GM12864 (cell line): Measurements from ENCODE around the gene FHOD3.

ENCODE experiments used
- DNase-seq: peaks from one replicate; pipeline ENCODE4 v3.0.0-alpha.2; 2011; ENCODE audit warnings: low read depth
- H3K4me3 ChIP-seq: 2 replicates; pipeline ENCODE4 v1.5.1; 2011; ENCODE audit warnings: mild to moderate bottlenecking, low read depth, low read length, control low read depth
- TF ChIP-seq, protein P1 (sequence below): IDR thresholded peaks from 2 replicates; pipeline ENCODE4 v1.5.1; 2011; ENCODE audit warnings: low read depth, mild to moderate bottlenecking, moderate library complexity, low read length, control low read depth, inconsistent platforms; ENCODE audit errors: missing control alignments

The FHOD3 gene

DNA sequence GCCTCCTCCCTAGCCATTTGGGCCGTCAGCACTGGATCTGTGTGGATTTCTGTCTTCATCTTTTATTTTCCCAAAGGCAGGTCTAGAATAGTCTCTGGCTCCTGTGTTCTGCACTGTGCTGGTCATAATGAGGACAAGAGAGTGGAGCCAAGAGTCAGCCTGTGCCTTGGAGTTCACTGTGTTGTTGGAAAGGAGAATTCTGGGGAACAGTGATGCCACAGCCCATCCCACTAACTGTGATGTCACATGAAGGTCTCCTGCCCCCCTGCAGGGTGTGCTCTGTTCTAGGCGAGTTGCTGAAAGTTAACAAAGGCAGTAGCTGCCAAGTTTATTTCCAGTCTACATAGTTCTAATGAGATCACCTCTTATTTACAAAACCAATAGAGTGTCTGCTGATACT, 282.8 kb downstream of the FHOD3 start:
- no peak overlapping the region for H3K4me3 ChIP-seq
- DNase-seq = no peak
- TF ChIP-seq, protein P1, sequence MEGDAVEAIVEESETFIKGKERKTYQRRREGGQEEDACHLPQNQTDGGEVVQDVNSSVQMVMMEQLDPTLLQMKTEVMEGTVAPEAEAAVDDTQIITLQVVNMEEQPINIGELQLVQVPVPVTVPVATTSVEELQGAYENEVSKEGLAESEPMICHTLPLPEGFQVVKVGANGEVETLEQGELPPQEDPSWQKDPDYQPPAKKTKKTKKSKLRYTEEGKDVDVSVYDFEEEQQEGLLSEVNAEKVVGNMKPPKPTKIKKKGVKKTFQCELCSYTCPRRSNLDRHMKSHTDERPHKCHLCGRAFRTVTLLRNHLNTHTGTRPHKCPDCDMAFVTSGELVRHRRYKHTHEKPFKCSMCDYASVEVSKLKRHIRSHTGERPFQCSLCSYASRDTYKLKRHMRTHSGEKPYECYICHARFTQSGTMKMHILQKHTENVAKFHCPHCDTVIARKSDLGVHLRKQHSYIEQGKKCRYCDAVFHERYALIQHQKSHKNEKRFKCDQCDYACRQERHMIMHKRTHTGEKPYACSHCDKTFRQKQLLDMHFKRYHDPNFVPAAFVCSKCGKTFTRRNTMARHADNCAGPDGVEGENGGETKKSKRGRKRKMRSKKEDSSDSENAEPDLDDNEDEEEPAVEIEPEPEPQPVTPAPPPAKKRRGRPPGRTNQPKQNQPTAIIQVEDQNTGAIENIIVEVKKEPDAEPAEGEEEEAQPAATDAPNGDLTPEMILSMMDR = no peak

DNA sequence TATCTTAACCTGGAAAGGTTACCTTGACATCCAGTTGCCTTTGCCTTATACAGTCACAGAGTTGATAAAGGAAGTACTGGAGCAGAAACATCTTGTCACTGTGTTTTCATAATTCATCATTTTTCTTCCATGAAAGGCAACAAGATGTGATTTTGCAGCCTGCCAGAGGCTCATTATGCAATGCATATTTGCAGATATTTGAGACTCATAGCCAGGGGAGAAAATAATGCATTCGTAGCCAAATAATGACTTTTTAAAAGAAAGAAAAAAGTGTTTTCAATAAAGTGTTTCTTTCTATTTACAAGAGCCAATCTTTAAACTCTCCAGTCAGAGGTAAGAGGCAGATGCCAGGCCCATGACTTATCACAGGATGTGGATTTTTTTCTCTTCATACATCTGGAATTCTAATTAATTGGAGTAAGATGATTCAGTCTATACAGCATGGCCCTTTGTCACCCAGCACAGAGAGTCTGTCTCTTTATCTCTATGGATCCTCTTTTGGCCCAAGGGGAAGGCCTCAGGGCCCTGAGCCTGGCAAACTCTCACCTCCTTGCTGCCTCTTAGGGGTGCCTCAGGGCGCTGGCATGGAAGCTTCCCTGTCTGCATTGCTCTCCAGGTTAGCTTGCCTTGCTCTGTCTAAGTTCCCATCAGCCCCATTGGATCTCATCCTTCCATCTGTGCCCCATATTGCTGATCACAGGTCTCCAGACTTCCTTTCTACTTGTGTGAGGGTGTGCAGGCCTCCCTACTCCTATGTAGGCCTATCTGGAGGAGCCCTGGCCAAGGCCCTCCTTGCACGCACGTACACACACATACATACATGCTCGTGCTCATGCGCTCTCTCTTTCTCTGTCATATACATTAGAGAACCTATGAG, 283.6 kb downstream of the FHOD3 start:
- H3K4me3 ChIP-seq = no peak overlapping the region
- DNase-seq = no peak
- TF ChIP-seq, protein P1 = no peak

DNA sequence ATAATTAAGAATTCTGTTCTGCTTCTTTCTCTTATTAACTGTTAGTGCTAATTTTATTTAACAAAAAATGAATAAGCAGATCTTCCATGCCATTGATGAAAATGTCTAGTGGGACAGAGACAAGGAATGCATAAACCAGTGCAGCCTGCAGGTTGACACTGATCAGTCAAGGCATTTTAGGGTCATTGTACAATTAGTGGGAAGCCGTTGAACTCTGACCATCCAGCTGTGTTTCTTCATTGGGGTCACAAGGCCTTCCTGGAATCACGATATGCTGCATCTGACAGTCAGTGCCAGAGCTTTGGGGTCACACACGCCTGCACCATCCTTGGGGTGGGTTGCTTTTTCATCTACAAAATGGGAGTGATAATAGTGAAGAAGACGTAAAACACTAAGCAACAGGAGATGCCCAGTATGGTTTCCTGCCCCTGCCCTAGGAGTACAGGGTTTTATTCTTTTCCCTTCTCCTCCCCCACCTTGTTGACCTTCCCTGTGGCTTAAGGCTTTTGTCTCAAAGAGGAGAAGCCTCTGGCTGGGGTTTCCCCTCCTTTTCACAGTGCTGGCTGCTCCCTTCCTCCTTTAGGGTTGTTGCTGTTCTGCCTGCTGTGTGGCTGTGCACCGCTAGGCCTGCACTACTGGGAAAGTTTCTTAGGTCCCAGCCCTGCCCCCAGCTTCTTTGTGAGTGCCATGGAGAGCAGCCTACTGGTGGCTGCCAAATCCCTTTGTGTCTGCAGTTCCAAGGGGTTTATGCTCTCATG, 285.7 kb downstream of the FHOD3 start:
- H3K4me3 ChIP-seq = no peak overlapping the region
- TF ChIP-seq, protein P1 = no peak
- no peak for DNase-seq

DNA sequence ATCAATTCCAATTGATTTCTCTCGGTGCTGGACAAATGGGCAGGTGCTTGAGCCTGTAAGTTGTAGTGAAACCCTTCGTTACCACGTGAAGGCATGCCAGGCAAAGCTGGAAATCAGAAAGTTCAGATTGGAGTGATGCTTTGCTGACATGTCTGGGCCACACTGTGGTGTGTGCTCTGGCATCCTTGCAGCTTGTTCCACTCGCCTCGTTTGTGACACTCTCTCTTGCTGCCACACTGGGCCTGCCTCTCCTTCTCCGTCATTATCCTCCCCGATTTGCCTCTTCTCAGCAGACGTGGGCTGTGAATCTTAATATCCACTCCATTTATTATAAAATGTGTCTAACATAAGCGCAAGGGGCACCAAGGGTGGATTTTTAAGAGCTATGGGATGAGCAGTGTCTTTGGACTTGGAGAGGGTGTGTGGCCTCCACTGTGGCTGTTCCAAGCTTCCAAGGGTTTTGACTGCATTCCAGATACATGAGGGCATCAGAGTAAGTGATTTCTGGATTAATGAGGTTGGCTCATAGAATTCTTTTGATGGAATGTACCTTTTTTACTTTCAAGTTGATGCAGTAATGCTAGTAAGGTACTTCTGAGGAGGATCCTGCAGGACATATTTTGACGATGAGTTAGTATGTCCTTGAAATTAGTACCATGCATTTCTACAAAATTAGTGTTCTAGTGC, 292.5 kb downstream of the FHOD3 start:
- H3K4me3 ChIP-seq = no peak overlapping the region
- DNase-seq = no peak
- TF ChIP-seq, protein P1 = no peak

DNA sequence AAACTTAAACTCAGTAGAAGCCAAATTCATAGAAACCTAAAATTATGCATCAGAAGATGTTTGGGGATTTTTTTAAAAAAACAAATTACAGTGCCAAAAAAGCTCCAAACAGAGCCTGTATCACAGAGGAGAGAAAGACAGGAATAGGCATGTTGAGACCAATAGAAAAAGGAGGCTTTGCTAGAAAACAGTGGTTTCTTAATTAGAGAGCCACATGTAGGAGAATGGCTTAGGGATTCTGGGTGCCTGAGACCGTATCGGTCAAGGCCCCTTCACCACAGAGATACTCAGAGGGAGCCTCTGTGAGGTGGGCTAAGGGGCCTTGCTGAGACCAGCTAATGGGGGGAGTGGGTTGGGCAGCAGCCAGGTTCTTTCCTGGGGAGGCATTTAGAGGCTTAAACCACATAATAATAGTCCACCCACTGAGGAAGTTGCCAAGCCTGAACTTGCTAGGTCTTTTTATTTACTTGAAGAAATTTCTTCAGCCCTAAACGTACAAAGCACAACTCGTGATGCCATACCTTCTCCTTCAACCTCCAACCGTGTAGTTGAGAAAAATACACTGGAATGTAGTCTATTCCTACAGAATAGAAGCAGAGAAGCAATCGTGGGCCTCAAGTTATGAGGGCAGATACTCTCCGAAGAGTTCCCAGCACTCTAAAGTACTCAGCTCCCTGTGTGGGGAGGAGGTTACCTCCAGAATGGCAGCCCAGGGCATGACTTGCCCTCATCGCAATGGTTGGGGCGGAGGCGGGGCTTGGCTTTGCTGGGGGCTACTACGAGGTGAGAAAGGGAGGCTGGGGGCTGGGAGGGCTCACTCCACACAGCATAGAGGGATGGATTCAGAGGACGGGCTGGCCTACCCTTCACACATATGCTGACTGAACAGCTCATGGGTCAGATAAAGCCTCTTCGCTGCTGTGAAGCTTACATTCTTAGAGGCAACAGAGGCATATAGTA, 293.4 kb downstream of the FHOD3 start:
- no peak overlapping the region for H3K4me3 ChIP-seq
- DNase-seq = no peak
- TF ChIP-seq, protein P1 = no peak

DNA sequence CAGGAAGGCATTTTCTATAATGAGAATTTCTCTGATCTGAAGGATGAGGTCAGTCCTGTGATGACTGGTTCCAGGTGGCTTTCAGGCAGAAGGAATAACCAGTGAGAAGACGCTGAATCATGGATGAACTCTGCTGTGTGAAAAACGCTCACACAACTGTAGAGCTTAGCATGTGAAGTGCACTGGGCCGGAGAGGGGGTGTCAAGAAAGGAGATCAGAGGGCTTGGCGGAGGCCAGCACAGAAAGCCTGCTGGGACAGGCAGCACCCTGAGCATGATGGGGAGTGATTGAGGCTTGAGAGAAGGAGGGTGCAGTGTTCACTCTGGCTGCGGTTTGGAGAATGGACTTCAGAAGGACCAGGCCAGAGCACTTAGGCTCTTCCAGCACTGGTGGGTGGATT, 294.8 kb downstream of the FHOD3 start:
- TF ChIP-seq, protein P1 = no peak
- H3K4me3 ChIP-seq = no peak overlapping the region
- no peak for DNase-seq
